Prostate gland (tissue), 2 donors: Measurements from ENCODE around the gene CNOT6L. TPM values are rescaled to one million over a fixed set of nuclear protein-coding genes. Genes with fewer than 3 reads are reported as not detected.
A peak's percentile ranks its signal among the peaks of the same experiment; 100 is the strongest.

Experiments used
- DNase-seq: peaks from one replicate; pipeline ENCODE4 v3.0.0-alpha.2; 2019; ENCODE audit warnings: low spot score
- H3K27ac ChIP-seq, 2 donors: fragments of 200-600 bp; sonication (generic); 2 replicates each; pipeline ENCODE4 v1.5.1; 2017 to 2019
- H3K27me3 ChIP-seq: fragments of 200-600 bp; sonication (generic); replicated peaks from 2 replicates; pipeline ENCODE4 v1.5.1; 2019; ENCODE audit not compliant: insufficient read depth
- H3K36me3 ChIP-seq, 2 donors: fragments of 200-600 bp; sonication (generic); 1 replicate in 1 of 2; 2 replicates in 1 of 2; pipeline versions ENCODE4 v1.5.1 to v1.8.1; 2017 to 2019
- H3K4me1 ChIP-seq: fragments of 200-600 bp; sonication (generic); replicated peaks from 2 replicates; pipeline ENCODE4 v1.5.1; 2019
- H3K4me3 ChIP-seq, 2 donors: fragments of 200-600 bp; sonication (generic); 2 replicates each; pipeline ENCODE4 v1.5.1; 2017 to 2019
- H3K9me3 ChIP-seq: fragments of 200-600 bp; sonication (generic); 2 replicates; pipeline ENCODE4 v1.5.1; 2017
- CTCF ChIP-seq, 4 experiments: fragments of 200-600 bp in 2 of 4; fragments of 450-650 bp in 2 of 4; sonication (generic) in 2 of 4; IDR thresholded peaks; 1 replicate in 3 of 4; 2 replicates in 1 of 4; pipeline ENCODE4 v1.5.1; 2016 to 2019; ENCODE audit warnings: antibody characterized with exemption in 4 of 4, mild to moderate bottlenecking in 2 of 4, moderate library complexity in 2 of 4
- POLR2A ChIP-seq: fragments of 450-650 bp; IDR thresholded peaks from one replicate; pipeline ENCODE4 v1.6.1; 2016; ENCODE audit warnings: antibody characterized with exemption, mild to moderate bottlenecking
- POLR2AphosphoS5 ChIP-seq: sonication (generic); formaldehyde crosslinking; IDR thresholded peaks from one replicate; pipeline ENCODE4 v1.6.1; 2017; ENCODE audit warnings: antibody characterized with exemption
- WGBS: methylation state at CpG from one replicate; pipeline ENCODE4 v1.1.5; 2018; 5-methylcytosine and 5-hydroxymethylcytosine counted together
- intact Hi-C: fragments of 100-400 bp; cut with DNase I; formaldehyde crosslinking; loops from one replicate; pipeline ENCODE4 v1.14.2; 2022
- total RNA-seq, 2 donors: library from RNA; depleted of rRNA; stranded (reverse); fragments of >200 nt; gene quantifications; one replicate each; pipeline ENCODE4 v1.1.0, GENCODE V29; 2016

CNOT6L gene
- total RNA-seq, 2 donors from 2014 or later = 27.7 to 36.6 TPM

GRCh38 chr4:77821775-77822174, 2.6 kb upstream of the CNOT6L start:
- H3K9me3 ChIP-seq = no peaks in the 10 kb centered on the region
- H3K27ac ChIP-seq = peak overlapping the region; percentile 99 to 100
- TF ChIP-seq CTCF (IDR thresholded peaks at IDR 0.05) (no peak), POLR2AphosphoS5 (no peak), POLR2A (no peak)
- no peak for DNase-seq
- no peaks in the 10 kb centered on the region for H3K4me1 ChIP-seq
- H3K36me3 ChIP-seq = no peaks in the 10 kb centered on the region
- H3K27me3 ChIP-seq = no peaks in the 10 kb centered on the region
- WGBS = 47% methylated on average over 1 of the region's 1 CpG
- H3K4me3 ChIP-seq = no peak overlapping the region
- intact Hi-C loops = loop anchor here (2.0 to 5.0 kb wide), 2 partner anchors 41 to 236 kb away; partner anchors contain the start of genes FRAS1 and MRPL1

- peak; percentile 26 for DNase-seq
- no peak for TF ChIP-seq POLR2AphosphoS5
- Histone ChIP-seq H3K4me3 (peak overlapping the region; percentile 98 to 99), H3K27ac (peak overlapping the region; percentile 99 to 100), H3K36me3 (no peaks in the 10 kb centered on the region), H3K4me1 (no peaks in the 10 kb centered on the region), H3K27me3 (no peaks in the 10 kb centered on the region), H3K9me3 (no peaks in the 10 kb centered on the region)
- WGBS = 6% methylated on average over 14 of the region's 14 CpGs
- intact Hi-C loops = loop anchor here (2.0 to 5.0 kb wide), 2 partner anchors 42 to 236 kb away; partner anchors contain the start of genes FRAS1 and MRPL1
Measured at GRCh38 chr4:77820649-77821561, 1.7 kb upstream of the CNOT6L start.

GRCh38 chr4:77819843-77820648, 878 bp upstream of the CNOT6L start:
- H3K9me3 ChIP-seq = no peaks in the 10 kb centered on the region
- peak; percentile 95 for DNase-seq
- peak overlapping the region; percentile 98 to 99 for H3K4me3 ChIP-seq
- no peaks in the 10 kb centered on the region for H3K27me3 ChIP-seq
- H3K36me3 ChIP-seq = no peaks in the 10 kb centered on the region
- no peaks in the 10 kb centered on the region for H3K4me1 ChIP-seq
- WGBS = under 1% methylated on average over 75 of the region's 81 CpGs
- peak; percentile 97 for TF ChIP-seq POLR2A
- TF ChIP-seq POLR2AphosphoS5 = peak; percentile 93
- TF ChIP-seq CTCF (IDR thresholded peaks at IDR 0.05) = peak in 1 of 4 experiments; percentile 11
- H3K27ac ChIP-seq = peak overlapping the region; percentile 99 to 100
- intact Hi-C loops = loop anchor here (2.0 to 5.0 kb wide), 3 partner anchors 43 to 957 kb away; partner anchors contain the start of genes BMP2K, FRAS1 and MRPL1

GRCh38 chr4:77819404-77819842, 255 bp upstream of the CNOT6L start:
- Histone ChIP-seq H3K36me3 (no peaks in the 10 kb centered on the region), H3K9me3 (no peaks in the 10 kb centered on the region), H3K27ac (peak overlapping the region; percentile 99 to 100), H3K27me3 (no peaks in the 10 kb centered on the region), H3K4me3 (peak overlapping the region; percentile 98 to 99), H3K4me1 (no peaks in the 10 kb centered on the region)
- TF ChIP-seq POLR2AphosphoS5 (no peak), CTCF (IDR thresholded peaks at IDR 0.05) (no peak), POLR2A (no peak)
- DNase-seq = no peak
- WGBS = under 1% methylated on average over 55 of the region's 66 CpGs
- intact Hi-C loops = loop anchor here (5.0 kb wide), 1 partner anchor 958 kb away; the partner anchor contains the start of gene BMP2K
